GM18907 (cell line): ENCODE results near the gene CACYBP.
A peak's percentile ranks its signal among the peaks of the same experiment; 100 is the strongest.

Experiments
- ATAC-seq: cut with Tn5 transposase; IDR thresholded peaks from one replicate; pipeline ENCODE4 v1.9.1; 2021; ENCODE audit warnings: mild to moderate bottlenecking, moderate library complexity; ENCODE audit not compliant: unreplicated experiment

The CACYBP gene, protein sequence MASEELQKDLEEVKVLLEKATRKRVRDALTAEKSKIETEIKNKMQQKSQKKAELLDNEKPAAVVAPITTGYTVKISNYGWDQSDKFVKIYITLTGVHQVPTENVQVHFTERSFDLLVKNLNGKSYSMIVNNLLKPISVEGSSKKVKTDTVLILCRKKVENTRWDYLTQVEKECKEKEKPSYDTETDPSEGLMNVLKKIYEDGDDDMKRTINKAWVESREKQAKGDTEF

DNA sequence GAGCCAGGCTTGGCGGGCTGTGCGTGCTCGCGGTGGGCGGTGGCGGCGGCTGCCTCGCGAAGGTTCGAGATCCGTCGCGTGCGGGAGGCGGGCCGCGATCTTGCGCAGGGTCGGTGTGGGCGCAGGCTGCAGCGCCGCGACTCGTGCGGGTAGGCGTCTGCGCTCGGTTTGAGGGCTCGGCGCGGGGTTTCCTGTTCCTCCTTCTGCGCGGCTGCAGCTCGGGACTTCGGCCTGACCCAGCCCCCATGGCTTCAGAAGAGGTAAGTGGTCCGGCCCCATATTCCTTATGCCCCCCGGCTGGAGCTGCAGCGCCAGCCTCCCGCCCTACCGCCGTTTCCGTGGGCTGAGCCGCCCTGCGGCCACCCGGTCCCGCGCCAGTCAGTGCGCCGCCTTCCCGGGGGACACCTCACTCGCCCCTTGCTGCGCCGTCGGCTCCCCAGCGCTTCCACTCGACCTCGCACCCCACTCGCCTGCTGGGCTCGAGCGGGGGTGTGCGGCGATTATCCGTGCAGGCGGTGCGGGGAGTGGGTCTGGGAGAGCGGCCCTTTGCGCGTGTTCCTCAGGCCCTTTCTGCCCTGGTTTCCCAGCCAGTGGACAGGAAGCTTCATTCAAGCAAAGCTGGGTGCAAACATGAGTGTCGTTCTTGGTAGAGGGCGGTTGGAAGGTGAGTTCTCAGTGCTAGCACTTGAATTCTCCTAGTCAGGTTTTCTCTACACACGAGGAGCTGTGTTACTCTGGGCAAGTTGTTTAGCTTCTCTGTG is at the start of gene CACYBP:
Gene CACYBP (plus strand): TSS at position 12 of the 761 bp plus-strand sequence. CDS start 234 bp downstream, at position 246.
- ATAC-seq: peak; percentile 19

DNA sequence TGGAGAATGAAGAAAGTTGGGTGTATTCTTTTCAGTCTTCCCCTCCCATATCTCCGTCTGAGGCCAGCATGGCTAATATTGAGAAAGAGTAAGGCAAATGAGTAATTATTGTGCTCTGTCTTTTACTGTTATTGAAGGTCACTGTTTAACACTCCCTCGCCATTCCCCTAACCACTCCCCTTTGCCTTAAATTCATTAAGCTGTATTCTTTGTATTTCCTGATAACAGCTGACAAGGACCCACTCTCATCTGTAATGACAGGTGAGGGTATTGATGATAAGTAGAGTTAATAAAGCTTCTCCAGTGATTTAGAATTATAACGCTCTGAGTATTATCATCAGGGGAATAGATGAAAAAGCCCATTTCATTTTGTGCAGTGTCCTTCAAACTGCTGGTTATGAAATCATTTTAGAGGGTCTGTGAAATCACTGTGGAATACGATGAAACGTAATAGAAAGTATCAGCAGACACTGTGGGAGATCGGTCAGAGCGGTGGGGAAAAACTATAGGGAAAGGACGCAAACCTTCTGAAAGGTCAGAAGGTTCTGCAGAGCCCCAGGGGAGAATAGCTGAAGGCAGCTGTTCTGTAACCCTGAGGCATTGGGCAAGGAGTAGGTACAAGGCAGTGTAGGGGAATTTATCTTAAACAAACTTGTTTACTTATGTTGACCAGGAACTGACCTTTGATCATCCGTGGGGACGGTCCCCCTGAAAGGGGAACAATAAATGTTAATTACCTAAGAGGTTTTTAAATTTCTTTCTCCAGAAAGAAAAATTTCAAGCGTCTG is 46.3 kb upstream of the CACYBP start:
- peak; percentile 57 for ATAC-seq

DNA sequence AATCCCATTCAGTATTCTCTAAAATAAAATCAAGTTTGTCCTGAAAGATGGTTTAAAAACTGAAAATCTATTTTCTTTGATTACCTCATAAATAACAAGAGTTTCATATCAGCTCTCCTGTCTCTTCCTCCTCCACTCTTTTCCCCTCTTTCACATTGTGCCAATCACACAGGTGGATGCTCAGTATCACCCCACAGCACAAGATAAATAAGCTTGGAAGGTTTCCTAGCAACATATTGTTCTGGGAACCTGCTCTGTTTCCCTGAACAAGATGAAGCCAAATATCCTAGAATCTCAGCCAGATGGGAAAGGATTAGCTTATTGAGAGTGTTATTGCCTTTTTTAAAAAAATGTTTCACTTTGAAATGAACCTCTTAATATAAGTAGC is 45.7 kb upstream of the CACYBP start:
- peak; percentile 29 for ATAC-seq

- ATAC-seq: no peak
These were observed 44.8 kb upstream of the CACYBP start for GRCh38 chr1:174954671-174955669.

- ATAC-seq: no peak
These were observed 43.7 kb upstream of the CACYBP start for GRCh38 chr1:174956086-174956485.

DNA sequence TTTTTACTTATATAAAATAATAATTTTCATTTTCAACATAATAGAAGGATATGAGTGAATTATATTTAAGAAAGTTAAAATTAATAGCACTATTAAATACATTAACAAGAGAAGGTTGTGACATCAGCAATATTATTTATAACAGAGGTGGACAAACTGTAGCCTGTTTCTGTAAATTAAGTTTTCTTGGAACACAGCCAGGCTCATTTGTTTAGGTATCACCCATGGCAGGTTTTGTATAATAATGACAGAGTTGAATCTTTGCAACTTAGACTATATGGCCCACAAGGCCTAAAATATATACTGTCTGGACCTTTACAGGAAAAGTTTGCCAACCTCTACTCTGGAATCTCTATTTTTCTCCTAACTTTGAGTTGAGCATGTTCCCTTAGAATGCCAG is 42.8 kb upstream of the CACYBP start:
- no peak for ATAC-seq

GRCh38 chr1:174957829-174958228 is 41.9 kb upstream of the CACYBP start:
- no peak for ATAC-seq

DNA sequence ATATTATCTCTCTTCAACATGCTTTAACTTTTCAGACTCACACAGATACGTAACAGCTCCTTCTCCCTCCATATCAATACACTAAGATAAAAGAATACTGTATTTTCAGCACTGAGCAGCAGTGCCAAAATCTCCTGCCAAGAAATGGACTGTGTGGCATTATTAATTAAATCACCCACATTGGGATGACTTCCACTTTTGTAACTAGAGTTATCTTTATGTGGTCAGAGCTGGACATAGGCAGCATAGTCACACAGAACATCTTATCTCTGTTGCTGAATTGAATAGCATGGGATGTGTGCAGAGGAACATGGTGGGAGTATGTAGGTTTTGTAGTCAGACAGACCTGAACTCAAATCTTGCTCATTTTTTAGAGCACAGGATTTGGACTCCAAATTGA is 41.4 kb upstream of the CACYBP start:
- ATAC-seq: no peak

- no peak for ATAC-seq
These were observed 39.4 kb upstream of the CACYBP start for GRCh38 chr1:174960362-174960761.

GRCh38 chr1:174963529-174964125 is 36.1 kb upstream of the CACYBP start:
- ATAC-seq: no peak

DNA sequence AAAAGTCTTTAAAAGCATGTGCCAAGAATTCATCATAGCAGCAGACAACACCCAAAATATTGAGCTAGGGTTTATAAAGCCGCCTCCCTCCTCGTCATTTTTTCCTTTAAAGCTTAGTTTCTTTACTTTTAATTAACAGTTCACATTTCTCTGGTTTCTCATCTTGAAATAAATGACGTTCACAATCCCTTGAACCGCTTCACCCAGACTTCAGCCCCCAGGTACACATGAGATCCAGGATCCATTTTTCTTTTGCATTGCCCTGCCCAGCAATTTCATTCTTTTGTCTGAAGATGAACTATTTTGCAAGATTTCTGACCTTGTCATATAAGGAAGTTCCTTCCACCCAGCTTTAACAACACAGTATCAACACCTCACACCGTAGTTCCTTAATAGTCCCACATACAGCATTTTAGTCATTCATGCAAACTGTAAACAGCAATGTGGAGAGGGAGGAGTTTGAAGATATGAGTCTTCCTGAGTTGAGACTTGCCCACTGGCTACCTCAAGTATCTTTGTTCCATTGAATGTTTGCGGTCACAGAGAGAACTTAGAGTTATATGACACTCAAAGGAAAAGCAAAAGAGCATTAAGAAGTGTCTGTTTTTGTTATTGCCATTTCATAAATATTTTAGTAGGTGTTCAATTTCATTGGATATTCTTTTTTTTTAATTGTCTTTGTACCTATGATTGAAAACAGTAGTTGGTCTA is 35.3 kb upstream of the CACYBP start:
- ATAC-seq: no peak

DNA sequence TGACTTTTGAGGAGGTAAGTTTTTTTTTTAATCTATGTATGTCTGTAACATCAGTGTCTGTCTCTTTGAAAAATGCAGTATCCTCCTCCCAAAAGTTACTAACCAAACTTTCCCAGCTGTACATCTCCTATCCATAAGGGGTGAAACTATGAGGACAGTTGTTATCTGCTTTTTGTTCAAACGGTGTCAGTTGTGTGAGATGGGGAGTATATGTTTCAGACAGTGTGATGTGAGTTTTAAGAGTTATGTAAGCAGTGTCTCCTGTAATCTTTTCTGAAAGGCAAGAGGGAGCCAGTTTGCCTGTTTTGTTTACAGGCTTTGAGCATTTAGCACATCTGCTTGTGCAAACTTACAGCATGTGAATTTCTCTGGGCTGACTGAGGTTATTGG is 34.8 kb upstream of the CACYBP start:
- ATAC-seq: no peak

DNA sequence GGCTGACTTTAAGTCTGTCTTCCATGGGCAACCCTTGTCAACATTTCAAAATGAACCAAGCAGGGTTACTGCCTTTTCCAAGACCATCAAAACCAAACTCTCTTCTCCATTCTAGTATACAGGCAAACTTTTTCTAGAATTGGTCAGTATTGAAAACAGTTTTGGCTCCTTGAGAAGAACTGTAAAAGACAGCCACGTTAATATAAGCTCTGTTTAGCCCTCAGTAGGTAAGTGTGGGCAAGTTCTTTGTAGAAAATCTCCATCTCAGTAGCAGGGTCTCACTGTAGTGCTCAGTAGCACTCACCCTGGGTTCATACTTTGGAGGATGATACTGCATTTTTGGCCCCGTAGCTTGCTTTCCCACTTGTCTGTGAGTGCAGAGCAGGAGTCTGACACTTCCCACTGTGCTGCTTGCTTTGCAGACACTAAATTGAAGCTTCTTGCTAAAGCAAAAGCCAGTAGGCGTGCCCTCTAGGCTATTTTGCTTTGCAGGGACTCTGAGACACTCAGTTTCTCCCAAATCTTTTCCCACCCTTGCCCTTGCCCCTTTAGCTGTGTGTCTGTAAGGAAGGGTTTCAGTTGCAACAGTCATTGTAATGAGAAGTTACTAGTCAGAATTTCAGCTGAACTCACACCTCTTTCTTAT is 34.3 kb upstream of the CACYBP start:
- ATAC-seq: no peak

- ATAC-seq: no peak
These were observed 33.7 kb upstream of the CACYBP start for GRCh38 chr1:174966008-174966572.

GRCh38 chr1:174967845-174968705 is 31.7 kb upstream of the CACYBP start:
- ATAC-seq: no peak

- ATAC-seq: peak; percentile 73
These were observed 30.9 kb upstream of the CACYBP start for GRCh38 chr1:174968750-174969244.

DNA sequence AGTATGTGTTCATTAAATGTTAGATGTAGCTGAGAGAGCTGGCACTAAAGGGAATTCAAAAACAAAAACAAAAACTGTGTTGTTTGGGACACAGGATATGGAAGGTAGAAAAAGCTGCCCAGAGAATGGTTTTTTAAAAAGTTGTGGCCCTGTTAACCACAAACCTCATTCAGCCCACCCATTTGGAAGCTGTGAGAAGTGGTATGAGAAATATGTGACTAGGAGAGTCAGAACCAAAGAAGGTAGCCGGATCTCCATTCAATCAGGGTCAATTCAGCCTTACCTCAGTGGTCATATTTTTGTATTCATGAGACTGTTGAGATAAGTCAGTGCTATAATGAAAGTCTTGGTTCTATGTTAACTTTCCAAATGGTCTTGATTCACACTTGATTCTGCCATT is 29.8 kb upstream of the CACYBP start:
- ATAC-seq: peak; percentile 44

GRCh38 chr1:174971466-174971865 is 28.3 kb upstream of the CACYBP start:
- ATAC-seq: no peak
